Liver (tissue), 9 donors: ENCODE data around the gene INSL4. TPM values are rescaled to one million over a fixed set of nuclear protein-coding genes. Genes with fewer than 3 reads are reported as not detected.

Experiments used
- DNase-seq: peaks from one replicate; pipeline ENCODE4 v3.0.0-alpha.2; 2017; ENCODE audit warnings: low spot score
- H3K27ac ChIP-seq, 2 donors: one replicate each; pipeline ENCODE4 v1.7.0; 2013; ENCODE audit warnings: inconsistent platforms in 2 of 2, low read length in 2 of 2, control low read depth in 1 of 2, low read depth in 1 of 2, mild to moderate bottlenecking in 1 of 2
- H3K27me3 ChIP-seq, 4 donors: one replicate each; pipeline versions ENCODE4 v1.6.1 to v1.7.0; 2013; ENCODE audit warnings: low read length in 3 of 4, inconsistent platforms in 1 of 4, mild to moderate bottlenecking in 1 of 4, moderate library complexity in 1 of 4; ENCODE audit not compliant: control insufficient read depth in 4 of 4, insufficient read depth in 4 of 4
- H3K36me3 ChIP-seq, 4 donors: one replicate each; pipeline versions ENCODE4 v1.6.1 to v1.7.0; 2013; ENCODE audit warnings: low read length in 3 of 4, mild to moderate bottlenecking in 3 of 4, low read depth in 1 of 4, moderate library complexity in 1 of 4; ENCODE audit not compliant: control insufficient read depth in 4 of 4, insufficient read depth in 3 of 4
- H3K4me1 ChIP-seq, 4 donors: one replicate each; pipeline versions ENCODE4 v1.6.1 to v1.7.0; 2013; ENCODE audit warnings: low read length in 3 of 4, mild to moderate bottlenecking in 3 of 4, moderate library complexity in 1 of 4; ENCODE audit not compliant: control insufficient read depth in 4 of 4, insufficient read depth in 4 of 4
- H3K4me3 ChIP-seq, 3 donors: one replicate each; pipeline versions ENCODE4 v1.6.1 to v1.7.0; 2013; ENCODE audit warnings: low read length in 3 of 3, control low read depth in 1 of 3, low read depth in 1 of 3, mild to moderate bottlenecking in 1 of 3
- H3K9ac ChIP-seq, 2 donors: one replicate each; pipeline ENCODE4 v1.7.0; 2013; ENCODE audit warnings: low read length in 2 of 2, mild to moderate bottlenecking in 2 of 2, moderate library complexity in 2 of 2, control low read depth in 1 of 2, low read depth in 1 of 2
- H3K9me3 ChIP-seq, 4 donors: one replicate each; pipeline versions ENCODE4 v1.6.1 to v1.7.0; 2013; ENCODE audit warnings: low read length in 3 of 4; ENCODE audit not compliant: control insufficient read depth in 4 of 4
- EGR1 ChIP-seq, 2 donors: IDR thresholded peaks; 2 replicates each; pipeline ENCODE4 v1.6.1; 2016 to 2018; ENCODE audit warnings: antibody characterized with exemption in 2 of 2, low read depth in 2 of 2
- FOXA1 ChIP-seq: IDR thresholded peaks from 2 replicates; pipeline ENCODE4 v1.6.1; 2016; ENCODE audit warnings: antibody characterized with exemption
- FOXA2 ChIP-seq: IDR thresholded peaks from 2 replicates; pipeline ENCODE4 v1.6.1; 2016; ENCODE audit warnings: antibody characterized with exemption
- GABPA ChIP-seq, 2 donors: IDR thresholded peaks in 1 of 2; conservative IDR thresholded peaks in 1 of 2; 2 replicates each; pipeline ENCODE4 v1.6.1; 2016; ENCODE audit warnings: antibody characterized with exemption in 2 of 2, mild to moderate bottlenecking in 1 of 2, moderate library complexity in 1 of 2
- HNF4A ChIP-seq, 2 donors: conservative IDR thresholded peaks; 2 replicates each; pipeline ENCODE4 v1.6.1; 2016; ENCODE audit warnings: antibody characterized with exemption in 2 of 2, mild to moderate bottlenecking in 2 of 2
- HNF4G ChIP-seq: IDR thresholded peaks from 2 replicates; pipeline ENCODE4 v1.6.1; 2016; ENCODE audit warnings: antibody characterized with exemption
- JUND ChIP-seq, 2 donors: IDR thresholded peaks; 2 replicates each; pipeline ENCODE4 v1.6.1; 2016; ENCODE audit warnings: antibody characterized with exemption in 2 of 2
- NR2F2 ChIP-seq: IDR thresholded peaks from 2 replicates; pipeline ENCODE4 v1.6.1; 2016; ENCODE audit warnings: antibody characterized with exemption
- RAD21 ChIP-seq, 2 donors: IDR thresholded peaks; 2 replicates each; pipeline ENCODE4 v1.6.1; 2016; ENCODE audit warnings: antibody characterized with exemption in 2 of 2, mild to moderate bottlenecking in 2 of 2
- RXRA ChIP-seq, 2 donors: IDR thresholded peaks; 2 replicates each; pipeline ENCODE4 v1.6.1; 2017 to 2018; ENCODE audit warnings: antibody characterized with exemption in 2 of 2, mild to moderate bottlenecking in 1 of 2
- SP1 ChIP-seq: IDR thresholded peaks from 2 replicates; pipeline ENCODE4 v1.6.1; 2018; ENCODE audit warnings: antibody characterized with exemption, mild to moderate bottlenecking
- TAF1 ChIP-seq: conservative IDR thresholded peaks from 2 replicates; pipeline ENCODE4 v1.6.1; 2016; ENCODE audit warnings: antibody characterized with exemption, mild to moderate bottlenecking
- YY1 ChIP-seq: IDR thresholded peaks from 2 replicates; pipeline ENCODE4 v1.6.1; 2016; ENCODE audit warnings: antibody characterized with exemption, mild to moderate bottlenecking
- WGBS: extraction: QIAGEN DNeasy Blood & Tissue Kit; methylation state at CpG from one replicate; pipeline ENCODE4 v1.1.7; 2013; 5-methylcytosine and 5-hydroxymethylcytosine counted together
- polyA plus RNA-seq, 2 donors: library from polyadenylated mRNA; stranded (reverse) in 1 of 2; unstranded in 1 of 2; fragments of 200-250 nt in 1 of 2; fragments of >200 nt in 1 of 2; fragmentation: Nextera tagmentation in 1 of 2; extraction: Ambion mirVana in 1 of 2; gene quantifications; one replicate each; pipeline versions ENCODE4 v1.2.1 to v1.2.3, GENCODE V29; 2013 to 2015
- total RNA-seq, 2 donors: library from RNA; depleted of rRNA; stranded (reverse); fragments of >200 nt; gene quantifications; one replicate each; pipeline ENCODE4 v1.2.3, GENCODE V29; 2014
- TF ChIP-seq, protein P1 (sequence below): IDR thresholded peaks from 2 replicates; pipeline ENCODE4 v1.6.1; 2016; ENCODE audit warnings: antibody characterized with exemption, mild to moderate bottlenecking
- TF ChIP-seq, protein P2 (sequence below): IDR thresholded peaks from 2 replicates; pipeline ENCODE4 v1.6.1; 2016; ENCODE audit warnings: antibody characterized with exemption
- TF ChIP-seq, protein P3 (sequence below): IDR thresholded peaks from 2 replicates; pipeline ENCODE4 v1.6.1; 2016; ENCODE audit warnings: antibody characterized with exemption
- TF ChIP-seq, protein P4 (sequence below): fragments of 150-350 bp; IDR thresholded peaks from 2 replicates; pipeline ENCODE4 v1.5.1; 2017; ENCODE audit warnings: improper control_type of control experiment, low read depth, low read length; ENCODE audit not compliant: missing input control
- TF ChIP-seq, protein P5 (sequence below): IDR thresholded peaks from 2 replicates; pipeline ENCODE4 v1.6.1; 2016; ENCODE audit warnings: antibody characterized with exemption
- donor health status: healthy.
- donor health status: healthy.
- donor health status: healthy.
- donor health status: healthy.
- donor health status: healthy.

INSL4 gene
- total and polyA plus RNA-seq, 4 donors, result not detected

DNA sequence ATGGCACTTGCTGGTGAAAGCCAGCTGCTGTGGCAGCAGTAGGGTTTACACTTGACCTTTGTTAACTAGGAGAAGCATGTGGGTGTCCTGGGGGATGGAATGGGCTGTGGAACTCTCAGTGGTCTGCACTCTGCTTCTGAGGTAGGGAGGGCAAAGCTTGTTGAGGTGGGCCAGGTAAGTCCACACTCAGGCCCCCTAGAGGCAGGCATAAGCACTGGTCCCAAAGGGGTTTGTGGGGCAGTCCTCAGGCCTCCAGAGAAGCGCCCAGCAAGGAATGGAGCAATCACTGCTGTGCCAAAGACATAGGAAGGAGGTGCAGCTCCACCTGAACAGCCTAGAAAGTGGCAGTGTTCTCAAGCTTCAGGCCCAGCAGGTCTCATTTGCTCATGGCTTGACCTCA, 34.7 kb downstream of the INSL4 start:
- Histone ChIP-seq H3K4me3 (no peak overlapping the region), H3K9me3 (no peaks in the 10 kb centered on the region), H3K4me1 (no peaks in the 10 kb centered on the region), H3K9ac (no peak overlapping the region), H3K27me3 (no peaks in the 10 kb centered on the region), H3K27ac (no peak overlapping the region), H3K36me3 (no peaks in the 10 kb centered on the region)
- 98% methylated on average over 1 of the region's 1 CpG for WGBS
- TF ChIP-seq RAD21 (IDR thresholded peaks at IDR 0.05), result no peak
- no peak for TF ChIP-seq YY1
- TF ChIP-seq, protein P1, sequence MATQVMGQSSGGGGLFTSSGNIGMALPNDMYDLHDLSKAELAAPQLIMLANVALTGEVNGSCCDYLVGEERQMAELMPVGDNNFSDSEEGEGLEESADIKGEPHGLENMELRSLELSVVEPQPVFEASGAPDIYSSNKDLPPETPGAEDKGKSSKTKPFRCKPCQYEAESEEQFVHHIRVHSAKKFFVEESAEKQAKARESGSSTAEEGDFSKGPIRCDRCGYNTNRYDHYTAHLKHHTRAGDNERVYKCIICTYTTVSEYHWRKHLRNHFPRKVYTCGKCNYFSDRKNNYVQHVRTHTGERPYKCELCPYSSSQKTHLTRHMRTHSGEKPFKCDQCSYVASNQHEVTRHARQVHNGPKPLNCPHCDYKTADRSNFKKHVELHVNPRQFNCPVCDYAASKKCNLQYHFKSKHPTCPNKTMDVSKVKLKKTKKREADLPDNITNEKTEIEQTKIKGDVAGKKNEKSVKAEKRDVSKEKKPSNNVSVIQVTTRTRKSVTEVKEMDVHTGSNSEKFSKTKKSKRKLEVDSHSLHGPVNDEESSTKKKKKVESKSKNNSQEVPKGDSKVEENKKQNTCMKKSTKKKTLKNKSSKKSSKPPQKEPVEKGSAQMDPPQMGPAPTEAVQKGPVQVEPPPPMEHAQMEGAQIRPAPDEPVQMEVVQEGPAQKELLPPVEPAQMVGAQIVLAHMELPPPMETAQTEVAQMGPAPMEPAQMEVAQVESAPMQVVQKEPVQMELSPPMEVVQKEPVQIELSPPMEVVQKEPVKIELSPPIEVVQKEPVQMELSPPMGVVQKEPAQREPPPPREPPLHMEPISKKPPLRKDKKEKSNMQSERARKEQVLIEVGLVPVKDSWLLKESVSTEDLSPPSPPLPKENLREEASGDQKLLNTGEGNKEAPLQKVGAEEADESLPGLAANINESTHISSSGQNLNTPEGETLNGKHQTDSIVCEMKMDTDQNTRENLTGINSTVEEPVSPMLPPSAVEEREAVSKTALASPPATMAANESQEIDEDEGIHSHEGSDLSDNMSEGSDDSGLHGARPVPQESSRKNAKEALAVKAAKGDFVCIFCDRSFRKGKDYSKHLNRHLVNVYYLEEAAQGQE, result no peak
- TF ChIP-seq, protein P2, sequence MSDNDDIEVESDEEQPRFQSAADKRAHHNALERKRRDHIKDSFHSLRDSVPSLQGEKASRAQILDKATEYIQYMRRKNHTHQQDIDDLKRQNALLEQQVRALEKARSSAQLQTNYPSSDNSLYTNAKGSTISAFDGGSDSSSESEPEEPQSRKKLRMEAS, result no peak
- no peak for TF ChIP-seq GABPA (IDR thresholded peaks at IDR 0.05 in 1 of 2, conservative IDR thresholded peaks at IDR 0.05 in 1 of 2)
- TF ChIP-seq JUND (IDR thresholded peaks at IDR 0.05), result no peak
- TF ChIP-seq, protein P3, sequence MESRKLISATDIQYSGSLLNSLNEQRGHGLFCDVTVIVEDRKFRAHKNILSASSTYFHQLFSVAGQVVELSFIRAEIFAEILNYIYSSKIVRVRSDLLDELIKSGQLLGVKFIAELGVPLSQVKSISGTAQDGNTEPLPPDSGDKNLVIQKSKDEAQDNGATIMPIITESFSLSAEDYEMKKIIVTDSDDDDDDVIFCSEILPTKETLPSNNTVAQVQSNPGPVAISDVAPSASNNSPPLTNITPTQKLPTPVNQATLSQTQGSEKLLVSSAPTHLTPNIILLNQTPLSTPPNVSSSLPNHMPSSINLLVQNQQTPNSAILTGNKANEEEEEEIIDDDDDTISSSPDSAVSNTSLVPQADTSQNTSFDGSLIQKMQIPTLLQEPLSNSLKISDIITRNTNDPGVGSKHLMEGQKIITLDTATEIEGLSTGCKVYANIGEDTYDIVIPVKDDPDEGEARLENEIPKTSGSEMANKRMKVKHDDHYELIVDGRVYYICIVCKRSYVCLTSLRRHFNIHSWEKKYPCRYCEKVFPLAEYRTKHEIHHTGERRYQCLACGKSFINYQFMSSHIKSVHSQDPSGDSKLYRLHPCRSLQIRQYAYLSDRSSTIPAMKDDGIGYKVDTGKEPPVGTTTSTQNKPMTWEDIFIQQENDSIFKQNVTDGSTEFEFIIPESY, result no peak
- TF ChIP-seq HNF4G, result no peak
- no peak for TF ChIP-seq RXRA (IDR thresholded peaks at IDR 0.05)
- no peak for TF ChIP-seq EGR1 (IDR thresholded peaks at IDR 0.05; ENCODE audit: low read depth in 2 of 2)
- TF ChIP-seq FOXA1, result no peak
- TF ChIP-seq NR2F2, result no peak
- no peak for TF ChIP-seq FOXA2
- TF ChIP-seq TAF1, result no peak
- no peak for DNase-seq

DNA sequence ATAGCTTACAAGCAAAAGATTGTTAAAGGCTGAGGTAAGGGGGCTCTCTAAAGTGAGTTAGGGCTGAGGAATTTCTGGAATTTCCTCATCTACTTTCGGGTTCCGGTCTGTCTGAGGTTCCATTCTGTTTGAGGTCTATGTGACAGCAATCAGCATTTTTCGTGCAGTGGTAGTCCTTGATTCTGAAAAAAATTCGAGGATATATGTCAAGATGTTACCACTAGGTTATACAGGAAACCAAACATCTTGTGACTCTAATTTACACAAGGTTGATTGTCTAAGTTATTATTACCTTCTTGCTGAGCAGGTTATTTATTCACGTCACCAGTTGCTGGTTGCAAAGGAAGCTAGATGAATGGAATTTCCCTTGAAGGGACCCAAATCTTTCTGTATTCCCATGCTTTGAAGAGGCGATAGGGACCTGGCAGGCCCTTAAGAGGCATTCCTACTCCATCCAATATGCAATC, 38.1 kb downstream of the INSL4 start:
- Histone ChIP-seq H3K36me3 (no peaks in the 10 kb centered on the region), H3K9ac (no peak overlapping the region), H3K4me1 (no peaks in the 10 kb centered on the region), H3K27me3 (no peaks in the 10 kb centered on the region), H3K4me3 (no peak overlapping the region), H3K9me3 (no peaks in the 10 kb centered on the region), H3K27ac (no peak overlapping the region)
- 57% methylated on average over 6 of the region's 6 CpGs for WGBS
- DNase-seq, result no peak
- no peak for TF ChIP-seq FOXA1
- no peak for TF ChIP-seq SP1
- TF ChIP-seq GABPA (IDR thresholded peaks at IDR 0.05 in 1 of 2, conservative IDR thresholded peaks at IDR 0.05 in 1 of 2), result no peak
- TF ChIP-seq, protein P4, sequence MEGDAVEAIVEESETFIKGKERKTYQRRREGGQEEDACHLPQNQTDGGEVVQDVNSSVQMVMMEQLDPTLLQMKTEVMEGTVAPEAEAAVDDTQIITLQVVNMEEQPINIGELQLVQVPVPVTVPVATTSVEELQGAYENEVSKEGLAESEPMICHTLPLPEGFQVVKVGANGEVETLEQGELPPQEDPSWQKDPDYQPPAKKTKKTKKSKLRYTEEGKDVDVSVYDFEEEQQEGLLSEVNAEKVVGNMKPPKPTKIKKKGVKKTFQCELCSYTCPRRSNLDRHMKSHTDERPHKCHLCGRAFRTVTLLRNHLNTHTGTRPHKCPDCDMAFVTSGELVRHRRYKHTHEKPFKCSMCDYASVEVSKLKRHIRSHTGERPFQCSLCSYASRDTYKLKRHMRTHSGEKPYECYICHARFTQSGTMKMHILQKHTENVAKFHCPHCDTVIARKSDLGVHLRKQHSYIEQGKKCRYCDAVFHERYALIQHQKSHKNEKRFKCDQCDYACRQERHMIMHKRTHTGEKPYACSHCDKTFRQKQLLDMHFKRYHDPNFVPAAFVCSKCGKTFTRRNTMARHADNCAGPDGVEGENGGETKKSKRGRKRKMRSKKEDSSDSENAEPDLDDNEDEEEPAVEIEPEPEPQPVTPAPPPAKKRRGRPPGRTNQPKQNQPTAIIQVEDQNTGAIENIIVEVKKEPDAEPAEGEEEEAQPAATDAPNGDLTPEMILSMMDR, result no peak
- TF ChIP-seq, protein P5, sequence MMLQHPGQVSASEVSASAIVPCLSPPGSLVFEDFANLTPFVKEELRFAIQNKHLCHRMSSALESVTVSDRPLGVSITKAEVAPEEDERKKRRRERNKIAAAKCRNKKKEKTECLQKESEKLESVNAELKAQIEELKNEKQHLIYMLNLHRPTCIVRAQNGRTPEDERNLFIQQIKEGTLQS, result no peak
- TF ChIP-seq HNF4G, result no peak
- no peak for TF ChIP-seq HNF4A (conservative IDR thresholded peaks at IDR 0.05)
- TF ChIP-seq EGR1 (IDR thresholded peaks at IDR 0.05; ENCODE audit: low read depth in 2 of 2), result no peak
- TF ChIP-seq NR2F2, result no peak
- TF ChIP-seq JUND (IDR thresholded peaks at IDR 0.05), result no peak
- TF ChIP-seq, protein P1, result no peak
- TF ChIP-seq, protein P3, result no peak
- no peak for TF ChIP-seq FOXA2
- TF ChIP-seq, protein P2, result no peak
